ENCODE measurements around the gene PSMD13.

PSMD13 gene

GRCh38 chr11:293271-293851, 56.6 kb downstream of the PSMD13 start:
- DNase-seq (ENCODE audit: extremely low spot score): no peak
- TF ChIP-seq CTBP1 (IDR thresholded peaks at IDR 0.05; ENCODE audit: borderline replicate concordance) (no peak), SP1 (IDR thresholded peaks at IDR 0.05) (no peak), L3MBTL2 (conservative IDR thresholded peaks at IDR 0.05) (no peak), TARDBP (IDR thresholded peaks at IDR 0.05) (no peak), ELF4 (IDR thresholded peaks at IDR 0.05) (no peak), FOXA1 (IDR thresholded peaks at IDR 0.05) (no peak)
- ChIA-PET CTCF (no interaction called here), POLR2A (no interaction called here)

- no peak for TF ChIP-seq ARNT (IDR thresholded peaks at IDR 0.05)
- no peak for TF ChIP-seq CTBP1 (IDR thresholded peaks at IDR 0.05; ENCODE audit: borderline replicate concordance)
- no peak for TF ChIP-seq ZNF384 (IDR thresholded peaks at IDR 0.05)
- no peak for TF ChIP-seq PKNOX1 (IDR thresholded peaks at IDR 0.05)
- CTCF ChIA-PET: interaction anchor here (1.7 kb wide), 1 partner anchor 13 kb away, joined by 5 read pairs; no protein-coding TSS in a partner anchor
- POLR2A ChIA-PET: no interaction called here
- DNase-seq (ENCODE audit: extremely low spot score): no peak
These were observed 57.3 kb downstream of the PSMD13 start for GRCh38 chr11:293852-294661.

DNA sequence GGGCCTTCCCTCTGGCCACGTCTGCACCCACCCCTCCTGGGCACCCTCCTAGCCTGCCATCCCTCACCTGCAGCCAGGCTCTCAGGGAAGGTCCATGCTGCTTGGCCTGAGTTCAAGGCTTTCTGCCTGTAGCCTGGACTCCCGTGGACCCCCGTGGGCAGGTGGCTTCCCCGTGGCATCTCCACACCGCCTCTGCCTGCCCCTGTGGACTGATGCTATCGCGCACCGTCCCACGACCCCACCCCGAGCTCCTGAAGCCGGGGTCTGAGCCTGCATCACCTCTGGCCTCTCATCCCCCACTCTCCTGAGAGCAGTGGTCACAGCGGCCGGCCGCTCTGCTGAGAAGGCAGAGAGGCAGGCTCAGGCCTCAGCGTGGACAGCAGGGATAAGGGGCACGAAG, 58.0 kb downstream of the PSMD13 start:
- ChIA-PET CTCF (interaction anchor here (1.7 kb wide), 1 partner anchor 12 kb away, joined by 5 read pairs; no protein-coding TSS in a partner anchor), POLR2A (no interaction called here)
- no peak for DNase-seq (ENCODE audit: extremely low spot score)
- no peak for TF ChIP-seq L3MBTL2 (conservative IDR thresholded peaks at IDR 0.05)
- TF ChIP-seq SP1 (IDR thresholded peaks at IDR 0.05): no peak
- TF ChIP-seq PKNOX1 (IDR thresholded peaks at IDR 0.05): no peak
- no peak for TF ChIP-seq TARDBP (IDR thresholded peaks at IDR 0.05)
- no peak for TF ChIP-seq ZNF384 (IDR thresholded peaks at IDR 0.05)
- no peak for TF ChIP-seq ARNT (IDR thresholded peaks at IDR 0.05)
- TF ChIP-seq LEF1 (IDR thresholded peaks at IDR 0.05; ENCODE audit: borderline replicate concordance): no peak
- TF ChIP-seq ELF4 (IDR thresholded peaks at IDR 0.05): no peak
- no peak for TF ChIP-seq HDGF (IDR thresholded peaks at IDR 0.05; ENCODE audit: borderline replicate concordance)
- no peak for TF ChIP-seq FOXA1 (IDR thresholded peaks at IDR 0.05)

- ChIA-PET CTCF (interaction anchor here (1.7 kb wide), 1 partner anchor 11 kb away, joined by 5 read pairs; no protein-coding TSS in a partner anchor), POLR2A (no interaction called here)
- no peak for TF ChIP-seq SP1 (IDR thresholded peaks at IDR 0.05)
- TF ChIP-seq LEF1 (IDR thresholded peaks at IDR 0.05; ENCODE audit: borderline replicate concordance): no peak
- no peak for TF ChIP-seq ELF4 (IDR thresholded peaks at IDR 0.05)
- TF ChIP-seq PKNOX1 (IDR thresholded peaks at IDR 0.05): no peak
- no peak for TF ChIP-seq CTBP1 (IDR thresholded peaks at IDR 0.05; ENCODE audit: borderline replicate concordance)
- TF ChIP-seq BHLHE40 (IDR thresholded peaks at IDR 0.05; ENCODE audit: borderline replicate concordance): no peak
- no peak for TF ChIP-seq ZNF384 (IDR thresholded peaks at IDR 0.05)
- no peak for TF ChIP-seq L3MBTL2 (conservative IDR thresholded peaks at IDR 0.05)
- DNase-seq (ENCODE audit: extremely low spot score): no peak
These were observed 58.8 kb downstream of the PSMD13 start for GRCh38 chr11:295351-296170.

- ChIA-PET CTCF (interaction anchor here (1.7 kb wide), 1 partner anchor 10 kb away, joined by 5 read pairs; no protein-coding TSS in a partner anchor), POLR2A (no interaction called here)
- TF ChIP-seq TARDBP (IDR thresholded peaks at IDR 0.05) (no peak), PKNOX1 (IDR thresholded peaks at IDR 0.05) (no peak), SP1 (IDR thresholded peaks at IDR 0.05) (no peak), CTBP1 (IDR thresholded peaks at IDR 0.05; ENCODE audit: borderline replicate concordance) (no peak), ZNF384 (IDR thresholded peaks at IDR 0.05) (no peak), LEF1 (IDR thresholded peaks at IDR 0.05; ENCODE audit: borderline replicate concordance) (no peak), FOXM1 (IDR thresholded peaks at IDR 0.05; ENCODE audit: borderline replicate concordance) (no peak), HDGF (IDR thresholded peaks at IDR 0.05; ENCODE audit: borderline replicate concordance) (no peak), ARNT (IDR thresholded peaks at IDR 0.05) (no peak), FOXK2 (IDR thresholded peaks at IDR 0.05) (no peak), NFRKB (IDR thresholded peaks at IDR 0.05) (no peak)
- DNase-seq (ENCODE audit: extremely low spot score): no peak
These were observed 59.6 kb downstream of the PSMD13 start for GRCh38 chr11:296171-297050.

Data from HEK293T (cell line).